Measurements from ENCODE around the gene NCCRP1.
A peak's percentile ranks its signal among the peaks of the same experiment; 100 is the strongest.

Gene NCCRP1

GRCh38 chr19:39154100-39154628 lies 42.6 kb upstream of the NCCRP1 start:
- POLR2A ChIA-PET (ENCODE audit: low non-redundant PET), result no interaction called here
- DNase-seq (ENCODE audit: low spot score), result no peak
- no peak for TF ChIP-seq CTCF (conservative IDR thresholded peaks at IDR 0.05; ENCODE audit: low read depth)
- CTCF ChIA-PET, result interaction anchor here (0.6 to 0.7 kb wide), 3 partner anchors 194 to 1844 kb away, joined by 3 to 4 read pairs (median 3); no protein-coding TSS in a partner anchor
- H3K27ac ChIP-seq, result no peak overlapping the region

- H3K27ac ChIP-seq, result peak overlapping the region; percentile 61
- TF ChIP-seq CTCF (conservative IDR thresholded peaks at IDR 0.05; ENCODE audit: low read depth), result no peak
- POLR2A ChIA-PET (ENCODE audit: low non-redundant PET), result no interaction called here
- DNase-seq (ENCODE audit: low spot score), result peak; percentile 74
- CTCF ChIA-PET, result interaction anchor here (0.6 to 0.7 kb wide), 3 partner anchors 194 to 1844 kb away, joined by 3 to 4 read pairs (median 3); no protein-coding TSS in a partner anchor
Observed at GRCh38 chr19:39154629-39155100, 42.1 kb upstream of the NCCRP1 start.

GRCh38 chr19:39155114-39155700 lies 41.6 kb upstream of the NCCRP1 start:
- no peak for TF ChIP-seq CTCF (conservative IDR thresholded peaks at IDR 0.05; ENCODE audit: low read depth)
- H3K27ac ChIP-seq, result peak overlapping the region; percentile 61
- ChIA-PET POLR2A (ENCODE audit: low non-redundant PET) (no interaction called here), CTCF (interaction anchor here (0.6 kb wide), 2 partner anchors 250 to 1843 kb away, joined by 3 to 4 read pairs; no protein-coding TSS in a partner anchor)
- no peak for DNase-seq (ENCODE audit: low spot score)

GRCh38 chr19:39155741-39156140 lies 41.0 kb upstream of the NCCRP1 start:
- POLR2A ChIA-PET (ENCODE audit: low non-redundant PET), result no interaction called here
- no peak for TF ChIP-seq CTCF (conservative IDR thresholded peaks at IDR 0.05; ENCODE audit: low read depth)
- peak overlapping the region; percentile 61 for H3K27ac ChIP-seq
- DNase-seq (ENCODE audit: low spot score), result no peak
- CTCF ChIA-PET, result interaction anchor here (1.1 kb wide), 1 partner anchor 34 kb away, joined by 4 read pairs; no protein-coding TSS in a partner anchor

- no peak for TF ChIP-seq CTCF (conservative IDR thresholded peaks at IDR 0.05; ENCODE audit: low read depth)
- no peak for DNase-seq (ENCODE audit: low spot score)
- CTCF ChIA-PET, result interaction anchor here (1.1 kb wide), 1 partner anchor 35 kb away, joined by 4 read pairs; no protein-coding TSS in a partner anchor
- POLR2A ChIA-PET (ENCODE audit: low non-redundant PET), result no interaction called here
- peak overlapping the region; percentile 61 for H3K27ac ChIP-seq
Observed at GRCh38 chr19:39156326-39157230, 40.2 kb upstream of the NCCRP1 start.

- no peak for TF ChIP-seq CTCF (conservative IDR thresholded peaks at IDR 0.05; ENCODE audit: low read depth)
- peak overlapping the region; percentile 61 for H3K27ac ChIP-seq
- DNase-seq (ENCODE audit: low spot score), result no peak
- ChIA-PET POLR2A (ENCODE audit: low non-redundant PET) (no interaction called here), CTCF (no interaction called here)
Observed at GRCh38 chr19:39157275-39157996, 39.3 kb upstream of the NCCRP1 start.

Data from RWPE1 (cell line).